ENCODE results near the gene STX4. TPM values are rescaled to one million over a fixed set of nuclear protein-coding genes. Genes with fewer than 3 reads are reported as not detected.

STX4 gene
- total RNA-seq, 1 donor from 2014 or later, result 39.5 TPM

- DNase-seq (no peak), ATAC-seq (ENCODE audit: poor library complexity) (no peak)
- intact Hi-C loops (cut with DNase I), result no loop called here
These were observed 43.7 kb downstream of the STX4 start for GRCh38 chr16:31077024-31077423.

GRCh38 chr16:31077592-31078396 lies 44.4 kb downstream of the STX4 start:
- ATAC-seq (ENCODE audit: poor library complexity) (no peak), DNase-seq (no peak)
- intact Hi-C loops (cut with DNase I), result no loop called here

GRCh38 chr16:31078597-31079341 lies 45.4 kb downstream of the STX4 start:
- ATAC-seq (ENCODE audit: poor library complexity) (no peak), DNase-seq (no peak)
- intact Hi-C loops (cut with DNase I), result no loop called here

DNA sequence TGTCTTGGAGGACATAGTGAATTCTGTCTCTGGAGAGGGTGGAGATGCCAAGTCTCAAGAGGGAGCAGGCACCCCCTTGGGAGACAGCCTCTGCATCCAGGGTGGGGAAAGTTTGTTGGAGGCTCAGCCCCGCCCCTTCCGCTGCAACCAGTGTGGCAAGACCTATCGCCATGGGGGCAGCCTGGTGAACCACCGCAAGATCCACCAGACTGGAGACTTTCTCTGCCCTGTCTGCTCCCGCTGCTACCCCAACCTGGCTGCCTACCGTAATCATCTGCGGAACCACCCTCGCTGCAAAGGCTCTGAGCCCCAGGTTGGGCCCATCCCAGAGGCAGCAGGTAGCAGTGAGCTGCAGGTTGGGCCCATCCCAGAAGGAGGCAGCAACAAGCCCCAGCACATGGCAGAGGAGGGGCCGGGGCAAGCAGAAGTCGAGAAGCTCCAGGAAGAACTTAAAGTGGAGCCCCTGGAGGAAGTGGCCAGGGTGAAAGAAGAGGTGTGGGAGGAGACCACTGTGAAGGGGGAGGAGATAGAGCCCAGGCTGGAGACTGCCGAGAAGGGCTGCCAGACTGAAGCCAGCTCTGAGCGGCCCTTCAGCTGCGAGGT lies 46.1 kb downstream of the STX4 start:
- intact Hi-C loops (cut with DNase I), result no loop called here
- DNase-seq, result no peak
- ATAC-seq (ENCODE audit: poor library complexity), result no peak

DNA sequence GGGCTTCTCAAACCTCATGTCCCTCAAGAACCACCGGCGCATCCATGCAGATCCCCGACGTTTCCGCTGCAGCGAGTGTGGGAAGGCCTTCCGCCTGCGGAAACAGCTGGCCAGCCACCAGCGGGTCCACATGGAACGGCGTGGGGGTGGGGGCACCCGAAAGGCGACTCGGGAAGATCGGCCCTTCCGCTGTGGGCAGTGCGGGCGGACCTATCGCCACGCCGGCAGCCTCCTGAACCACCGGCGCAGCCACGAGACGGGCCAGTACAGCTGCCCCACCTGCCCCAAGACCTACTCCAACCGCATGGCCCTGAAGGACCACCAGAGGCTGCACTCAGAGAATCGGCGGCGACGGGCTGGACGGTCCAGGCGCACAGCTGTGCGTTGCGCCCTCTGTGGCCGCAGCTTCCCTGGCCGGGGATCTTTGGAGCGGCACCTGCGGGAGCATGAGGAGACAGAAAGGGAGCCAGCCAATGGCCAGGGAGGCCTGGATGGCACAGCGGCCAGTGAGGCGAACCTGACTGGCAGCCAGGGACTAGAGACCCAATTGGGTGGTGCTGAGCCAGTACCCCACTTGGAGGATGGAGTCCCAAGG lies 46.8 kb downstream of the STX4 start:
- ATAC-seq (ENCODE audit: poor library complexity), result no peak
- no peak for DNase-seq

DNA sequence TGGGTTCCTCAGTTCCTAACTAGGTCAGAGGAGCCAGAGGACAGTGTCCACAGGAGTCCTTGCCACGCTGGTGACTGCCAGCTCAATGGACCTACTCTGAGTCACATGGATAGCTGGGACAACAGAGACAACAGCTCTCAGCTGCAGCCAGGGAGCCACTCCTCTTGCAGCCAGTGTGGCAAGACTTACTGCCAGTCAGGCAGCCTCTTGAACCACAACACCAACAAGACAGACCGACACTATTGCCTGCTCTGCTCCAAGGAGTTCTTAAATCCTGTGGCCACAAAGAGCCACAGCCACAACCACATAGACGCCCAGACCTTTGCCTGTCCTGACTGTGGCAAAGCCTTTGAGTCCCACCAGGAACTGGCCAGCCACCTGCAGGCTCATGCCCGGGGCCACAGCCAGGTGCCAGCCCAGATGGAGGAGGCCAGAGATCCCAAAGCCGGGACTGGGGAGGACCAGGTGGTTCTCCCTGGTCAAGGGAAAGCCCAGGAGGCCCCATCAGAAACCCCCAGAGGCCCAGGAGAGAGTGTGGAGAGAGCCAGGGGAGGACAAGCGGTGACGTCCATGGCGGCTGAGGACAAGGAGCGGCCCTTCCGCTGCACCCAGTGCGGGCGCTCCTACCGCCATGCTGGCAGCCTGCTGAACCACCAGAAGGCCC lies 47.5 kb downstream of the STX4 start:
- ATAC-seq (ENCODE audit: poor library complexity) (no peak), DNase-seq (no peak)
- intact Hi-C loops (cut with DNase I), result no loop called here

More for the DNA sequence above, 46.8 kb downstream of the STX4 start:
- intact Hi-C loops (cut with DNase I), result no loop called here

GRCh38 chr16:31081428-31082351 lies 48.3 kb downstream of the STX4 start:
- DNase-seq (no peak), ATAC-seq (ENCODE audit: poor library complexity) (no peak)
- intact Hi-C loops (cut with DNase I), result no loop called here

DNA sequence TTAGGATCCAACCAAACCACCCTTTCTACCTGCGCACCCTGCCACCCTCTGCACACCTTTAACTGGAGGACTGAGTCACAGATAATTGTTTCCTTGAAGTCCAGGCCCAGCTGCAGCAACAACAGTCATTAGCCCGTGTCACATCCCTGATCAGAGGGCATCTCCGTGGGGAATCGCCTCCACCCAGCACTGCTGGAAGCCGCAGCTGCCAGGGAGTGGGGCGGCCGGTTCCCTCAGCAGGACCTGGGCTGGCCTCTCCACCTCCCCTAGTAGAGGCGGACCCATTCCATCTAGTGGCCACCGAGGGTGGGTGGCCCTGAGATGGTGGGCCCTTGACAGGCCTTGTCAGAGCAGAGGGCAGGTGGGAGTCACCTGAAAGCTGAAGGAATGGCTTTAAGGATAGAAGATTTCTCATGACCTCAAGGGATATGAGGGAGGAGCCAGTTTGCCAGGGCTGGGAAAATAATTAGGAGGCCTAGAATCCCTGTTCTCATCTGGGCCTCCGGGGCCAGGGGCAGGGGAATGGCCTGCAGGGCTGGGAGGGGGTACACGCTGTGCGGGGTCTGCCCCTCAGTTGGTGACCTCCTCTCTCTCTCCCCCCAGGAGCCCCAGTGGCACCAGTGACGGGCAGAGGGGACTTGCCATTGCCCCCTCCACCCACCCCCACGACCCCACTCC lies 49.1 kb downstream of the STX4 start:
- intact Hi-C loops (cut with DNase I), result no loop called here
- DNase-seq (no peak), ATAC-seq (ENCODE audit: poor library complexity) (no peak)

GRCh38 chr16:31083081-31083480 lies 49.7 kb downstream of the STX4 start:
- DNase-seq, result no peak
- no peak for ATAC-seq (ENCODE audit: poor library complexity)
- intact Hi-C loops (cut with DNase I), result no loop called here

GRCh38 chr16:31083556-31083955 lies 50.2 kb downstream of the STX4 start:
- ATAC-seq (ENCODE audit: poor library complexity) (no peak), DNase-seq (no peak)
- intact Hi-C loops (cut with DNase I), result no loop called here

DNA sequence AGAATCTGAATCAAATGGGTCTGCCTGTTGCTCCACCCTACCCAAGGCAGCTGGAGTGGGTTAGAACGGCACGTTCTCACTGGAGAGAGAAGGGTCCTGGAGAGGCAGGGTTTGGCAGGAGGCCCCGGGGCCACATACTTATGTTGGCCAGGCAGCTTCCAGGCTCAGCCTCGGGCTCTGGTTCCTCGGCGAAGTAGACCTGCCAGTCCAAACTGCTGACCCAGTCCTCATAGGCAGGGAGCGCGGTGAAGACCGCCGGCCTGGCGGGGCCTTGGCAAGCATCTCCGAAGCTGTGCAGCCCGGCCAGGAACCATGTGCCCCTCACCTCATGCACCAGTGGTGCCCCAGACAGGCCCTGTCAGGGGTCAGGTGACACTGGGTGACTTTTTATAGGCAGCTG lies 50.6 kb downstream of the STX4 start:
- DNase-seq (no peak), ATAC-seq (ENCODE audit: poor library complexity) (no peak)
- intact Hi-C loops (cut with DNase I), result no loop called here

DNA sequence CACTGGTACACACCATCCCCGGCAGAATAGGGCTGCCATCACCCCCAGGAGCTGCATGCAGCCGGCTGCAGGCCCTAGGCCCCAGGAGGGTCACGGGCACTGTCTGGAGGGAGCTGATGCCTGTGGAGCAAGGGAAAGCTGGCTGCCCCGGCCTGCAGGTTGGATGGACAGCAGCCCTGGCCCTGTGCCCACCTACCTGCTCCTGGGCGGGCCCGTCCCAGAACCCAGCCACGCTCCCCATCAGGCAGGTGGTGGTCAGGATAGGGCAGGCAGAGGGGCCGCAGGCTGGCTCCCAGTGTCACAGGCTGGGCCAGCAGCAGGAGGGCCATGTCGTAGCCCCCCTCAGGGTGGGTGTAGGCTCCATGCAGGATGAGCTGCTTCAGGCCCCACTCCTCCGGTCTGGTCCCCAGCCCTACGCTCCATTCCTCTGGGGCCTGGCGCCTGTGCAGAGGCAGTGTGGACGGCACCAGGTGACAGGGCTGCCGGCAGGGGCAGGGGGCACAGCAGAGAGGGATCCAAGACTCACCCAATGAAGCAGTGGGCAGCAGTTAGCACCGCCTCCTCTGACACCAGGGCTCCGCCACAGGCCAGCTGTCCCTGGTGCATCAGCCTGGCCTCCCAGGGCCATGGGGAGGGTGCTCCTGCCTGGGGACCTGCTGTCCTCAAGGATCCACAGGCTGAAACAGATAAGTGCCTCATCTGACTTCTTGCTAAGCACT lies 51.4 kb downstream of the STX4 start:
- intact Hi-C loops (cut with DNase I), result no loop called here
- no peak for ATAC-seq (ENCODE audit: poor library complexity)
- no peak for DNase-seq

DNA sequence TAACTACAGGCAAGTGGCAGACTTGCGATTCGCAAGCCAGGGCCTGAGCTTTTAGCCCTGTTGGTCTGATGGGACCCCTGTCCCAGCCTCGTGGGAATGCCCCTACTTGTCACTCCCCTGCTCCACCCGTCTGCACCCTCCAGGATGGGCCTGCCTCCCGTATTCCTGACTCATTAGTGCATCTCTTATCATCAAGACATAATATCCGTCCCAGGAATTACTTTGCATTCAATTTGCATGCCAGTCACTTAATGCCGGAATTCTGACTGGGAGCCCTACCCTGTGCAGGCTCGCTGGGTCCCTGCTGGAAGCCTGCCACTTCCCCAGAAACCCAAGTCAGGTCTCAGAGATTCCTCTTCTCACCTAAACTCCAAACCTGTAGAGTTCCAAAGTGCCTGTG lies 52.1 kb downstream of the STX4 start:
- DNase-seq, result no peak
- ATAC-seq (ENCODE audit: poor library complexity), result no peak
- intact Hi-C loops (cut with DNase I), result no loop called here

- DNase-seq (no peak), ATAC-seq (ENCODE audit: poor library complexity) (no peak)
- intact Hi-C loops (cut with DNase I), result no loop called here
These were observed 52.7 kb downstream of the STX4 start for GRCh38 chr16:31085873-31086628.

DNA sequence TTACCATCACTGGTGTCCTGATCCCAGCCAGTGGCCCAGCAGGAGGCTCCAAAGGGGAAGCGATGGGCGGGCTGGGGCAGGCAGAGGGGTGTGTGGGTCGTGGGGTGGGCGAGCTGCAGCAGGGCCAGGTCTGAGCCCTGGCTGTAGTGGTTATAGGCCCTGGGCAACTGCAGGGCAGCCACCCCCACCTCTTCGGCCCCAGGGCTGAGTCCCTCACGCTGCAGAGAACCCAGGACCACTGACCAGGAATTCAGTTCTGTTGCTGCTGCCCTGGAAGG lies 53.2 kb downstream of the STX4 start:
- intact Hi-C loops (cut with DNase I), result no loop called here
- DNase-seq (no peak), ATAC-seq (ENCODE audit: poor library complexity) (no peak)

DNA sequence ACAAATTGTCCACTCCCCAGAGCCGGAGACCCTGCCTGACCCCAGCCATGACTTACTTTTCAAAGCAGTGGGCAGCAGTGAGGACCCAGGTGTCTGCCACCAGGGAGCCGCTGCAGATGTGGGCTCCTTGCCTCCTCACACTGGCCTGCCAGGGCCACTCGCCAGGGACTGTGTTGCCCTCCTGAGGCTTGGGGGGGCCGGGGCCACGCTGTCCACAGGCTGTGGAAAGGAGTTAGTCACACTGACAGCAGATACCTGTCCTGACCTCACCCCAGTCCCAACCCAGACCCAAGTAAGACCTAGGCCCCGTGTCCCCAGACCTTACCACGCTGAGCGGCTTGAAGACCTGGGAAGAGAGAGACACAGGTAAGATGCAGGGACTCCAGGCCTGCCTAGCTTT lies 54.1 kb downstream of the STX4 start:
- intact Hi-C loops (cut with DNase I), result no loop called here
- ATAC-seq (ENCODE audit: poor library complexity) (no peak), DNase-seq (no peak)

All from Right ventricle myocardium superior (tissue), 1 donor.